Measurements from ENCODE around the gene MPP2. TPM values are rescaled to one million over a fixed set of nuclear protein-coding genes. Genes with fewer than 3 reads are reported as not detected.
"Not testable (repeated sequence)": the region's sequence is repeated elsewhere in the genome, so short reads cannot be mapped to it uniquely, and the experiment has no call there.

The MPP2 gene
- polyA plus RNA-seq, 1 donor = 2.6 TPM

- no peak for DNase-seq (ENCODE audit: low read depth)
Observed at GRCh38 chr17:43901861-43902589, 5.3 kb downstream of the MPP2 start.

GRCh38 chr17:43900858-43901754 is 6.2 kb downstream of the MPP2 start:
- no peak for DNase-seq (ENCODE audit: low read depth)

- DNase-seq (ENCODE audit: low read depth) = no peak
Observed at GRCh38 chr17:43900183-43900857, 7.0 kb downstream of the MPP2 start.

- DNase-seq (ENCODE audit: low read depth) = no peak
Observed at GRCh38 chr17:43898446-43898845, 8.9 kb downstream of the MPP2 start.

GRCh38 chr17:43897831-43898230 is 9.5 kb downstream of the MPP2 start:
- no peak for DNase-seq (ENCODE audit: low read depth)

GRCh38 chr17:43894494-43894893 is 12.8 kb downstream of the MPP2 start:
- not testable (repeated sequence) for DNase-seq (ENCODE audit: low read depth)

- DNase-seq (ENCODE audit: low read depth) = no peak
Observed at GRCh38 chr17:43892647-43892952, 14.7 kb downstream of the MPP2 start.

- DNase-seq (ENCODE audit: low read depth) = no peak
Observed at GRCh38 chr17:43891851-43892646, 15.3 kb downstream of the MPP2 start.

- DNase-seq (ENCODE audit: low read depth) = no peak
Observed at GRCh38 chr17:43890240-43890639, 17.1 kb downstream of the MPP2 start.

GRCh38 chr17:43888548-43888947 is 18.8 kb downstream of the MPP2 start:
- no peak for DNase-seq (ENCODE audit: low read depth)

GRCh38 chr17:43882761-43883415 is 24.4 kb downstream of the MPP2 start:
- no peak for DNase-seq (ENCODE audit: low read depth)

GRCh38 chr17:43881758-43882505 is 25.4 kb downstream of the MPP2 start:
- DNase-seq (ENCODE audit: low read depth) = no peak

GRCh38 chr17:43881181-43881580 is 26.2 kb downstream of the MPP2 start:
- no peak for DNase-seq (ENCODE audit: low read depth)

GRCh38 chr17:43880420-43880991 is 26.8 kb downstream of the MPP2 start:
- no peak for DNase-seq (ENCODE audit: low read depth)

GRCh38 chr17:43879723-43880419 is 27.5 kb downstream of the MPP2 start:
- no peak for DNase-seq (ENCODE audit: low read depth)

GRCh38 chr17:43878260-43879175 is 28.8 kb downstream of the MPP2 start:
- peak; percentile 44 for DNase-seq (ENCODE audit: low read depth)

GRCh38 chr17:43877451-43878155 is 29.7 kb downstream of the MPP2 start:
- DNase-seq (ENCODE audit: low read depth) = no peak

- DNase-seq (ENCODE audit: low read depth) = no peak
Observed at GRCh38 chr17:43877031-43877430, 30.3 kb downstream of the MPP2 start.
